B cell (primary cell): ENCODE measurements around the gene DENND1A. TPM values are rescaled to one million over a fixed set of nuclear protein-coding genes. Genes with fewer than 3 reads are reported as not detected.

Experiments used
- ATAC-seq: fragments of 200-7000 bp; cut with Tn5 transposase; one replicate; pipeline ENCODE4 v1.10.0; 2021; ENCODE audit warnings: low read depth, mild to moderate bottlenecking, moderate number of reproducible peaks, moderate library complexity
- CTCF ChIA-PET: fragments of 350-600 bp; sonication (Branson Sonifier 250); formaldehyde crosslinking; loops from one replicate; lab custom pipeline; 2021; ENCODE audit warnings: antibody characterized with exemption, inconsistent platforms; lab: Charles Lee
- POLR2A ChIA-PET: fragments of 350-600 bp; sonication (Branson Sonifier 250); formaldehyde crosslinking; loops from one replicate; lab custom pipeline; 2021; ENCODE audit warnings: antibody characterized with exemption; lab: Charles Lee
- DNase-seq: peaks from one replicate; pipeline ENCODE4 v3.0.0; 2013
- H2AFZ ChIP-seq: 2 replicates; pipeline ENCODE4 v1.6.1; 2012; ENCODE audit warnings: mild to moderate bottlenecking, low read depth, low read length; ENCODE audit not compliant: insufficient read depth, poor library complexity, severe bottlenecking
- H3K27ac ChIP-seq, 2 donors: 1 replicate in 1 of 2; 2 replicates in 1 of 2; pipeline ENCODE4 v1.5.1; 2012 to 2013; ENCODE audit warnings: low read length in 2 of 2, mild to moderate bottlenecking in 2 of 2, moderate library complexity in 1 of 2
- H3K27me3 ChIP-seq, 4 experiments: fragments of 200-600 bp in 1 of 4; sonication (generic) in 1 of 4; replicated peaks in 1 of 4; 1 replicate in 2 of 4; 2 replicates in 2 of 4; pipeline versions ENCODE4 v1.6.1 to v1.7.0; 2013 to 2016; ENCODE audit warnings: low read length in 3 of 4, mild to moderate bottlenecking in 2 of 4, mixed read lengths in 1 of 4, moderate library complexity in 1 of 4; ENCODE audit not compliant: insufficient read depth in 4 of 4, control insufficient read depth in 3 of 4; ENCODE audit errors: control extremely low read depth in 1 of 4
- H3K36me3 ChIP-seq, 2 experiments: replicated peaks in 1 of 2; 1 replicate in 1 of 2; 2 replicates in 1 of 2; pipeline versions ENCODE4 v1.6.1 to v1.7.1; 2013; ENCODE audit warnings: low read length in 1 of 2; ENCODE audit not compliant: insufficient read depth in 2 of 2, control insufficient read depth in 1 of 2; ENCODE audit errors: control extremely low read depth in 1 of 2, extremely low read depth in 1 of 2
- H3K4me1 ChIP-seq, 2 donors: fragments of 200-600 bp in 1 of 2; sonication (generic) in 1 of 2; 1 replicate in 1 of 2; 2 replicates in 1 of 2; pipeline versions ENCODE4 v1.5.1 to v1.6.1; 2013 to 2017; ENCODE audit warnings: low read length in 2 of 2; ENCODE audit not compliant: control insufficient read depth in 2 of 2, insufficient read depth in 2 of 2
- H3K4me2 ChIP-seq: replicated peaks from 2 replicates; pipeline ENCODE3; 2012; ENCODE audit warnings: mild to moderate bottlenecking, low read depth, low read length; ENCODE audit not compliant: poor library complexity, severe bottlenecking
- H3K4me3 ChIP-seq, 5 experiments: fragments of 200-600 bp in 1 of 5; sonication (generic) in 1 of 5; 1 replicate in 3 of 5; 2 replicates in 2 of 5; pipeline versions ENCODE4 v1.5.1 to v1.7.0; 2011 to 2016; ENCODE audit warnings: low read length in 4 of 5, mild to moderate bottlenecking in 4 of 5, low read depth in 2 of 5, control low read depth in 1 of 5, moderate library complexity in 1 of 5; ENCODE audit not compliant: insufficient read depth in 1 of 5; ENCODE audit errors: control extremely low read depth in 1 of 5, extremely low read depth in 1 of 5
- H3K79me2 ChIP-seq: fragments of 200-600 bp; sonication (generic); one replicate; pipeline ENCODE4 v1.6.0; 2016; ENCODE audit warnings: low read length; ENCODE audit not compliant: control insufficient read depth, insufficient read depth
- H3K9ac ChIP-seq: fragments of 200-600 bp; sonication (generic); 2 replicates; pipeline ENCODE4 v1.6.1; 2017; ENCODE audit warnings: mild to moderate bottlenecking, low read length, moderate library complexity
- H3K9me3 ChIP-seq, 3 donors: one replicate each; pipeline versions ENCODE4 v1.6.1 to v1.7.1; 2013; ENCODE audit warnings: low read length in 2 of 3; ENCODE audit not compliant: control insufficient read depth in 2 of 3, insufficient read depth in 1 of 3; ENCODE audit errors: control extremely low read depth in 1 of 3
- H4K20me1 ChIP-seq: 2 replicates; pipeline ENCODE4 v1.6.0; 2012; ENCODE audit warnings: mild to moderate bottlenecking, low read length; ENCODE audit not compliant: insufficient read depth, control insufficient read depth, poor library complexity, severe bottlenecking
- H3K27ac Mint-ChIP-seq: one replicate; pipeline ENCODE4 v1.8.0; 2021; ENCODE audit warnings: mixed read lengths
- H3K27me3 Mint-ChIP-seq: one replicate; pipeline ENCODE4 v1.8.0; 2021; ENCODE audit warnings: mixed read lengths
- H3K4me1 Mint-ChIP-seq: one replicate; pipeline ENCODE4 v1.8.0; 2021; ENCODE audit warnings: mixed read lengths
- H3K4me3 Mint-ChIP-seq: one replicate; pipeline ENCODE4 v1.8.0; 2021; ENCODE audit warnings: mixed read lengths
- H3K9me3 Mint-ChIP-seq: one replicate; pipeline ENCODE4 v1.8.0; 2022; ENCODE audit warnings: mixed read lengths; ENCODE audit not compliant: insufficient read depth
- EZH2 ChIP-seq: IDR thresholded peaks from 2 replicates; pipeline ENCODE4 v1.6.1; 2012; ENCODE audit warnings: borderline replicate concordance, low read depth, mild to moderate bottlenecking, moderate library complexity, low read length; ENCODE audit not compliant: insufficient read depth, poor library complexity, severe bottlenecking
- WGBS: methylation state at CpG from one replicate; pipeline ENCODE4 v1.1.5; 2013; ENCODE audit warnings: missing lambda C conversion rate; ENCODE audit not compliant: insufficient coverage; 5-methylcytosine and 5-hydroxymethylcytosine counted together
- intact Hi-C: fragments of 100-400 bp; cut with micrococcal nuclease; formaldehyde crosslinking; loops from one replicate; pipeline ENCODE4 v1.10.0; 2022
- polyA plus RNA-seq: library from polyadenylated mRNA; depleted of rRNA; stranded (reverse); fragments of >200 nt; gene quantifications from 2 replicates; pipeline ENCODE4 v1.2.3, GENCODE V29; 2012
- total RNA-seq, 2 donors: library from RNA; stranded (reverse); fragments of 120-200 nt in 1 of 2; gene quantifications; 1 replicate in 1 of 2; 2 replicates in 1 of 2; pipeline versions ENCODE4 v1.2.3 to v1.2.4, GENCODE V29; 2013 to 2022
- TF ChIP-seq, protein P1 (sequence below): fragments of 200-600 bp; IDR thresholded peaks from one replicate; pipeline ENCODE4 v1.8.0; 2022; ENCODE audit warnings: antibody characterized with exemption, mild to moderate bottlenecking

Gene DENND1A
- total and polyA plus RNA-seq, 2 donors (not counting 1 experiment from before 2014, with no cell fraction given): 10.8 to 26.0 TPM

DNA sequence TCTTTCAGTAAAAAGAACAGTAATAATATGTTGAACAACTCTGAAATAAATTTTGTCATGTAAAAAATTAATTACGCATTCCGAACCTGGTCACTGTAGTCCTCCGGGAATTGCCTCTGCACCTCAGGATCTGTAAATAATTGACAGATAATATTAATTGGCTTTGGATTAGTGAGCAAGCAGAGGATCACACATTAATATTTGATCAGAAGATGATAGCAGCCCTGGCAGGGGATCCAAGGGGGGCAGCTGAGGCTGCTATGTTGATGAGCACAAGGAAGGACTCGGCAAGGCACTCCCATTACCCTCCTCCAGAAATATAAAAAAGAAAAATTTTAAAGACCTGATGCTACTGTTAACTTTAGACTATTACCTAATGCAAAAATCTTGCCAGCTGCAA is 137.4 kb downstream of the DENND1A start:
- peaks cover 6% of the 10 kb centered on the region for H4K20me1 ChIP-seq
- WGBS: no CpG with 5 or more reads among the region's 4 CpGs
- TF ChIP-seq, protein P1, sequence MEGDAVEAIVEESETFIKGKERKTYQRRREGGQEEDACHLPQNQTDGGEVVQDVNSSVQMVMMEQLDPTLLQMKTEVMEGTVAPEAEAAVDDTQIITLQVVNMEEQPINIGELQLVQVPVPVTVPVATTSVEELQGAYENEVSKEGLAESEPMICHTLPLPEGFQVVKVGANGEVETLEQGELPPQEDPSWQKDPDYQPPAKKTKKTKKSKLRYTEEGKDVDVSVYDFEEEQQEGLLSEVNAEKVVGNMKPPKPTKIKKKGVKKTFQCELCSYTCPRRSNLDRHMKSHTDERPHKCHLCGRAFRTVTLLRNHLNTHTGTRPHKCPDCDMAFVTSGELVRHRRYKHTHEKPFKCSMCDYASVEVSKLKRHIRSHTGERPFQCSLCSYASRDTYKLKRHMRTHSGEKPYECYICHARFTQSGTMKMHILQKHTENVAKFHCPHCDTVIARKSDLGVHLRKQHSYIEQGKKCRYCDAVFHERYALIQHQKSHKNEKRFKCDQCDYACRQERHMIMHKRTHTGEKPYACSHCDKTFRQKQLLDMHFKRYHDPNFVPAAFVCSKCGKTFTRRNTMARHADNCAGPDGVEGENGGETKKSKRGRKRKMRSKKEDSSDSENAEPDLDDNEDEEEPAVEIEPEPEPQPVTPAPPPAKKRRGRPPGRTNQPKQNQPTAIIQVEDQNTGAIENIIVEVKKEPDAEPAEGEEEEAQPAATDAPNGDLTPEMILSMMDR: no peak
- no peak for TF ChIP-seq EZH2

DNA sequence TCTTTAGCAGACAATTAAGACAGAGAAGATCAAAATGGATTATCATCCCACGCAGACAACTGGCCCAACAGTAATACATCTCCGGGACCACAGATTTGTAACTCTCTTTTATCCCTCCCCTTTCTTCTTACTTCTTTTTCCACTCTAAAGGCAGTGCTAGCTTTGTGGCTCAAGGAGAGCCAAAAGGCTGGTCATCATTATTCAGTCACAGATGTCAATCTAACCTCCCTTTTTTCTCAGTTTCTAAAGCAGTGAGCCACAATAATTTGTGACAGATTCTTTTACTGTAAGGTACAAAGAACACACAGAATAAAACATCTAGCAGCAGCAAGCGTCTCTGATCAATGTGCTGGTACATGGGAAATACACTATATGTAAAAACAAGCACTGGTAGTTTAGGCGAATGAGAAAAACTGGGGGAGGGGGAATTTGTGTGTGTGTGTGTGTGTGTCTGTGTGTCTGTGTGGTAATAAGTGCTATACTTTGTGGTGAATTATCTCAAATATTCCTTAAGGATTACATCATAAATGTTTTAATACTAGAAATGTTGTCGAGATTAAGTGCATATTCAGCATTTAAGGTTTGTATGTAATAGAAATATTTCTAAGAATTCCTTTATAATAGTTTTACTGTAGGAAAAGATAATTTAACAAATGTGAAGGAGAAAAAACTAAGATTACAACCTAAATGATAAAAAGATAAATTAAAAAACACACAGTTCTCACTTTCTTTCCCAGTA is 140.2 kb downstream of the DENND1A start:
- ATAC-seq (no peak), DNase-seq (no peak)
- H3K4me3 Mint-ChIP-seq: no peak overlapping the region
- H3K9me3 Mint-ChIP-seq: no peaks in the 10 kb centered on the region
- Histone ChIP-seq H2AFZ (no peak overlapping the region), H4K20me1 (no peaks in the 10 kb centered on the region), H3K9me3 (no peaks in the 10 kb centered on the region), H3K79me2 (no peaks in the 10 kb centered on the region), H3K27ac (no peak overlapping the region), H3K27me3 (no peaks in the 10 kb centered on the region), H3K4me2 (no peak overlapping the region), H3K4me3 (no peak overlapping the region), H3K9ac (no peak overlapping the region), H3K36me3 (peaks cover 0 to 4% of the 10 kb centered on the region in 2 experiments), H3K4me1 (no peaks in the 10 kb centered on the region)
- CTCF ChIA-PET: no interaction called here
- POLR2A ChIA-PET: no interaction called here
- no peak for TF ChIP-seq EZH2
- TF ChIP-seq, protein P1: no peak
- WGBS: 96% methylated on average over 2 of the region's 5 CpGs
- intact Hi-C loops: loop anchor here (10.0 kb wide), 1 partner anchor 55 kb away; no protein-coding TSS in a partner anchor
- H3K27ac Mint-ChIP-seq: no peak overlapping the region
- no peaks in the 10 kb centered on the region for H3K27me3 Mint-ChIP-seq
- no peaks in the 10 kb centered on the region for H3K4me1 Mint-ChIP-seq

More for the DNA sequence above, 137.4 kb downstream of the DENND1A start:
- no peak for ATAC-seq
- Mint-ChIP-seq H3K27me3 (no peaks in the 10 kb centered on the region), H3K4me3 (no peak overlapping the region), H3K27ac (no peak overlapping the region), H3K9me3 (no peaks in the 10 kb centered on the region), H3K4me1 (peaks cover 9% of the 10 kb centered on the region)
- no peak overlapping the region for H3K4me3 ChIP-seq
- H3K36me3 ChIP-seq: peaks cover 0 to 4% of the 10 kb centered on the region in 2 experiments
- H3K4me1 ChIP-seq: no peaks in the 10 kb centered on the region
- no peaks in the 10 kb centered on the region for H3K27me3 ChIP-seq
- intact Hi-C loops: no loop called here
- H3K27ac ChIP-seq: no peak overlapping the region
- H3K9ac ChIP-seq: no peak overlapping the region
- no peaks in the 10 kb centered on the region for H3K79me2 ChIP-seq
- H3K9me3 ChIP-seq: no peaks in the 10 kb centered on the region
- DNase-seq: no peak
- no peak overlapping the region for H2AFZ ChIP-seq
- H3K4me2 ChIP-seq: no peak overlapping the region
- CTCF ChIA-PET: no interaction called here
- POLR2A ChIA-PET: no interaction called here
